Keratinocyte (primary cell): ENCODE measurements around the gene TTBK1. TPM values are rescaled to one million over a fixed set of nuclear protein-coding genes. Genes with fewer than 3 reads are reported as not detected.
A peak's percentile ranks its signal among the peaks of the same experiment; 100 is the strongest.

Source experiments
- DNase-seq: peaks from one replicate; pipeline ENCODE4 v3.0.0-alpha.2; 2011; ENCODE audit warnings: low read depth, missing footprints, low spot score
- FAIRE-seq: peaks from 2 replicates; lab custom pipeline; 2011; peaks lifted over from hg19 to GRCh38; lab: Jason Lieb, UNC
- H2AFZ ChIP-seq: 2 replicates; pipeline ENCODE4 v1.6.0; 2012; ENCODE audit warnings: low read length, control low read depth, inconsistent platforms; ENCODE audit not compliant: control insufficient read depth
- H3K27ac ChIP-seq: 2 replicates; pipeline ENCODE4 v1.5.1; 2011; ENCODE audit warnings: low read length; ENCODE audit not compliant: control insufficient read depth, insufficient read depth
- H3K27me3 ChIP-seq: 3 replicates; pipeline ENCODE4 v1.6.0; 2011; ENCODE audit warnings: low read length; ENCODE audit not compliant: control insufficient read depth, insufficient read depth; ENCODE audit errors: extremely low read depth
- H3K36me3 ChIP-seq, 2 experiments: 2 replicates in 1 of 2; 3 replicates in 1 of 2; pipeline ENCODE4 v1.5.1; 2011; ENCODE audit warnings: low read length in 2 of 2, mild to moderate bottlenecking in 1 of 2; ENCODE audit not compliant: control insufficient read depth in 2 of 2, insufficient read depth in 2 of 2; ENCODE audit errors: extremely low read depth in 1 of 2
- H3K4me1 ChIP-seq: 3 replicates; pipeline ENCODE4 v1.5.1; 2011; ENCODE audit warnings: low read length; ENCODE audit not compliant: control insufficient read depth, insufficient read depth; ENCODE audit errors: extremely low read depth
- H3K4me2 ChIP-seq: 3 replicates; pipeline ENCODE4 v1.6.0; 2011; ENCODE audit warnings: low read depth, low read length; ENCODE audit not compliant: control insufficient read depth, insufficient read depth; ENCODE audit errors: extremely low read depth
- H3K4me3 ChIP-seq, 3 experiments: fragments of 200-600 bp in 1 of 3; sonication (generic) in 1 of 3; 2 replicates in 2 of 3; 3 replicates in 1 of 3; pipeline ENCODE4 v1.5.1; 2011 to 2016; ENCODE audit warnings: low read length in 3 of 3, mild to moderate bottlenecking in 3 of 3, control low read depth in 2 of 3, inconsistent platforms in 1 of 3, low read depth in 1 of 3, mixed read lengths in 1 of 3, mixed run types in 1 of 3, moderate library complexity in 1 of 3; ENCODE audit not compliant: control insufficient read depth in 2 of 3, insufficient read depth in 2 of 3; ENCODE audit errors: extremely low read depth in 1 of 3
- H3K79me2 ChIP-seq: 2 replicates; pipeline ENCODE4 v1.6.0; 2012; ENCODE audit warnings: low read length; ENCODE audit not compliant: control insufficient read depth, insufficient read depth
- H3K9ac ChIP-seq: 3 replicates; pipeline ENCODE4 v1.6.0; 2011; ENCODE audit warnings: low read length; ENCODE audit not compliant: control insufficient read depth, insufficient read depth; ENCODE audit errors: extremely low read depth
- H3K9me1 ChIP-seq: 3 replicates; pipeline ENCODE4 v1.6.0; 2011; ENCODE audit warnings: low read length; ENCODE audit not compliant: control insufficient read depth, insufficient read depth; ENCODE audit errors: extremely low read depth
- H3K9me3 ChIP-seq: 2 replicates; pipeline ENCODE4 v1.5.1; 2012; ENCODE audit warnings: low read depth, low read length; ENCODE audit not compliant: control insufficient read depth
- H4K20me1 ChIP-seq: 3 replicates; pipeline ENCODE4 v1.6.0; 2011; ENCODE audit warnings: low read length; ENCODE audit not compliant: control insufficient read depth, insufficient read depth; ENCODE audit errors: extremely low read depth
- CTCF ChIP-seq, 3 experiments: IDR thresholded peaks in 1 of 3; conservative IDR thresholded peaks in 1 of 3; optimal IDR thresholded peaks in 1 of 3; 2 replicates in 2 of 3; 3 replicates in 1 of 3; pipeline versions ENCODE3 to v1.5.1; 2011; ENCODE audit warnings: low read length in 3 of 3, mild to moderate bottlenecking in 3 of 3, moderate library complexity in 2 of 3, control low read depth in 1 of 3, inconsistent platforms in 1 of 3; ENCODE audit not compliant: insufficient read depth in 2 of 3; ENCODE audit errors: extremely low read depth in 1 of 3
- EZH2 ChIP-seq: IDR thresholded peaks from one replicate; pipeline ENCODE4 v1.6.1; 2012; ENCODE audit warnings: inconsistent platforms, mild to moderate bottlenecking, low read length, moderate library complexity
- dilution Hi-C: fragments of 300-500 bp; cut with MboI; formaldehyde crosslinking; loops from one replicate; pipeline ENCODE4 v1.7.0; 2020; ENCODE audit warnings: low sequenced_read_pairs; ENCODE audit not compliant: extremely low pct_ligation_motif_present
- polyA plus RNA-seq, 5 experiments: library from polyadenylated mRNA; depleted of rRNA in 3 of 5; stranded (reverse) in 3 of 5; stranded (forward) in 1 of 5; unstranded in 1 of 5; fragments of >200 nt; gene quantifications; 1 replicate in 1 of 5; 2 replicates in 3 of 5; 3 replicates in 1 of 5; pipeline versions ENCODE4 v1.2.1 to v1.2.3, GENCODE V29; 2011 to 2012; ENCODE audit warnings: missing spikeins in 2 of 5, low read depth in 1 of 5, low replicate concordance in 1 of 5

Gene TTBK1
- polyA plus RNA-seq, 1 donor (not counting 4 experiments of a cell fraction or from before 2014, with no cell fraction given): not detected

- dilution Hi-C loops: no loop called here
- no peak for DNase-seq
Observed at GRCh38 chr6:43284991-43285781, 41.9 kb downstream of the TTBK1 start.

GRCh38 chr6:43285832-43286231 lies 42.6 kb downstream of the TTBK1 start:
- Histone ChIP-seq H3K36me3 (no peaks in the 10 kb centered on the region), H3K9me3 (no peaks in the 10 kb centered on the region), H3K4me3 (no peak overlapping the region), H3K4me1 (peaks cover 4% of the 10 kb centered on the region), H3K27ac (no peak overlapping the region), H3K79me2 (no peaks in the 10 kb centered on the region), H3K27me3 (peaks cover 40% of the 10 kb centered on the region), H3K9me1 (no peaks in the 10 kb centered on the region), H4K20me1 (no peaks in the 10 kb centered on the region), H2AFZ (no peak overlapping the region), H3K9ac (no peak overlapping the region), H3K4me2 (no peak overlapping the region)
- TF ChIP-seq EZH2 (peak; percentile 21), CTCF (optimal IDR thresholded peaks at IDR 0.05 in 1 of 3, IDR thresholded peaks at IDR 0.05 in 1 of 3, conservative IDR thresholded peaks at IDR 0.05 in 1 of 3; ENCODE audit: extremely low read depth in 1 of 3, insufficient read depth in 2 of 3, low read length in 3 of 3) (no peak)
- DNase-seq (no peak), FAIRE-seq (no peak)
- dilution Hi-C loops: no loop called here

More at GRCh38 chr6:43284991-43285781, 41.9 kb downstream of the TTBK1 start:
- Histone ChIP-seq H3K4me3 (no peak overlapping the region), H3K4me2 (peak overlapping the region; percentile 22), H3K4me1 (peaks cover 4% of the 10 kb centered on the region), H3K79me2 (no peaks in the 10 kb centered on the region), H2AFZ (no peak overlapping the region), H3K27me3 (peaks cover 40% of the 10 kb centered on the region), H3K36me3 (no peaks in the 10 kb centered on the region), H3K9me1 (no peaks in the 10 kb centered on the region), H3K27ac (no peak overlapping the region), H3K9ac (no peak overlapping the region), H4K20me1 (no peaks in the 10 kb centered on the region), H3K9me3 (no peaks in the 10 kb centered on the region)
- no peak for FAIRE-seq
- no peak for TF ChIP-seq CTCF (optimal IDR thresholded peaks at IDR 0.05 in 1 of 3, IDR thresholded peaks at IDR 0.05 in 1 of 3, conservative IDR thresholded peaks at IDR 0.05 in 1 of 3; ENCODE audit: extremely low read depth in 1 of 3, insufficient read depth in 2 of 3, low read length in 3 of 3)
- TF ChIP-seq EZH2: peak; percentile 25
